ENCODE results near the gene KLC1.

GRCh38 chr14:103738701-103739451 is 109.9 kb downstream of the KLC1 start:
- no peak for TF ChIP-seq CTCF (IDR thresholded peaks at IDR 0.05; ENCODE audit: low read depth, low read length, poor library complexity, severe bottlenecking)
- no peak for TF ChIP-seq EZH2phosphoT487 (IDR thresholded peaks at IDR 0.05; ENCODE audit: borderline replicate concordance, low read length)

All from DOHH2 (cell line).